ENCODE data around the gene TMEM72.

The TMEM72 gene

GRCh38 chr10:44949915-44950314 lies 38.8 kb downstream of the TMEM72 start:
- no peak for TF ChIP-seq CTCF (IDR thresholded peaks at IDR 0.05)
- DNase-seq (ENCODE audit: low spot score): no peak
- Histone ChIP-seq H3K4me3 (no peak overlapping the region), H3K27ac (peak overlapping the region in 1 of 2 donors; percentile 57)

- peak; percentile 55 for DNase-seq (ENCODE audit: low spot score)
- peak overlapping the region in 1 of 2 donors; percentile 57 for H3K27ac ChIP-seq
- no peak overlapping the region for H3K4me3 ChIP-seq
- TF ChIP-seq CTCF (IDR thresholded peaks at IDR 0.05): no peak
Observed at GRCh38 chr10:44950326-44951225, 39.4 kb downstream of the TMEM72 start.

GRCh38 chr10:44951576-44952226 lies 40.6 kb downstream of the TMEM72 start:
- H3K27ac ChIP-seq: no peak overlapping the region
- no peak for TF ChIP-seq CTCF (IDR thresholded peaks at IDR 0.05)
- no peak overlapping the region for H3K4me3 ChIP-seq
- no peak for DNase-seq (ENCODE audit: low spot score)

GRCh38 chr10:44952779-44953231 lies 41.7 kb downstream of the TMEM72 start:
- peak overlapping the region in 1 of 2 donors; percentile 28 for H3K27ac ChIP-seq
- no peak overlapping the region for H3K4me3 ChIP-seq
- no peak for TF ChIP-seq CTCF (IDR thresholded peaks at IDR 0.05)
- DNase-seq (ENCODE audit: low spot score): peak; percentile 47

- Histone ChIP-seq H3K27ac (no peak overlapping the region), H3K4me3 (no peak overlapping the region)
- TF ChIP-seq CTCF (IDR thresholded peaks at IDR 0.05): no peak
- DNase-seq (ENCODE audit: low spot score): no peak
Observed at GRCh38 chr10:44954042-44954441, 42.9 kb downstream of the TMEM72 start.

GRCh38 chr10:44954962-44955361 lies 43.8 kb downstream of the TMEM72 start:
- no peak for DNase-seq (ENCODE audit: low spot score)
- Histone ChIP-seq H3K27ac (no peak overlapping the region), H3K4me3 (no peak overlapping the region)
- no peak for TF ChIP-seq CTCF (IDR thresholded peaks at IDR 0.05)

Data from coronary artery (tissue), 2 donors.